SU-DHL-6 (cell line): ENCODE measurements around the gene BTNL2.

Source experiments
- H2AFZ ChIP-seq: fragments of 200-600 bp; sonication (generic); 2 replicates; pipeline ENCODE4 v1.6.1; 2014; ENCODE audit warnings: low read depth, mild to moderate bottlenecking, moderate library complexity, mixed read lengths, antibody characterized with exemption, low read length; ENCODE audit not compliant: severe bottlenecking
- H3F3A ChIP-seq: fragments of 200-600 bp; shearing (Covaris generic); 2 replicates; pipeline ENCODE4 v1.6.0; 2016; ENCODE audit warnings: antibody characterized with exemption, mild to moderate bottlenecking; ENCODE audit not compliant: insufficient read depth
- H3K27ac ChIP-seq: fragments of 200-600 bp; sonication (generic); 2 replicates; pipeline ENCODE4 v1.5.1; 2016; ENCODE audit warnings: low read depth, mild to moderate bottlenecking, low read length, moderate library complexity, mixed read lengths
- H3K27me3 ChIP-seq: fragments of 200-600 bp; sonication (generic), shearing (Covaris generic); 2 replicates; pipeline ENCODE4 v1.6.0; 2014; ENCODE audit warnings: mild to moderate bottlenecking, low read length
- H3K36me3 ChIP-seq: fragments of 200-600 bp; sonication (generic); 2 replicates; pipeline ENCODE4 v1.6.1; 2014; ENCODE audit warnings: mild to moderate bottlenecking, low read length, mixed read lengths
- H3K4me2 ChIP-seq: fragments of 300-600, 200-600 bp; shearing (Covaris generic), sonication (generic); 2 replicates; pipeline ENCODE4 v1.6.0; 2014; ENCODE audit warnings: low read length, low read depth, mild to moderate bottlenecking; ENCODE audit not compliant: poor library complexity, severe bottlenecking
- H3K4me3 ChIP-seq: fragments of 200-600 bp; sonication (generic); 2 replicates; pipeline ENCODE4 v1.5.1; 2014; ENCODE audit warnings: antibody characterized with exemption, low read length, mild to moderate bottlenecking, mixed read lengths; ENCODE audit not compliant: insufficient read depth, poor library complexity, severe bottlenecking
- H3K79me2 ChIP-seq: fragments of 200-600 bp; sonication (generic); 2 replicates; pipeline ENCODE4 v1.6.1; 2014; ENCODE audit warnings: mild to moderate bottlenecking, low read length, moderate library complexity; ENCODE audit not compliant: insufficient read depth
- H3K9ac ChIP-seq: fragments of 200-600 bp; sonication (generic); 2 replicates; pipeline ENCODE4 v1.7.0; 2014; ENCODE audit warnings: mild to moderate bottlenecking, low read length
- H3K9me2 ChIP-seq: fragments of 200-600 bp; sonication (generic); replicated peaks from 2 replicates; pipeline ENCODE4 v1.6.1; 2014; ENCODE audit warnings: low read length; ENCODE audit not compliant: insufficient read depth
- H3K9me3 ChIP-seq: fragments of 200-600 bp; sonication (generic); 2 replicates; pipeline ENCODE4 v1.6.1; 2014; ENCODE audit warnings: low read length, mixed read lengths; ENCODE audit not compliant: insufficient read depth
- H4K20me1 ChIP-seq: fragments of 200-600 bp; sonication (generic); 2 replicates; pipeline ENCODE4 v1.6.1; 2014; ENCODE audit warnings: low read depth, mild to moderate bottlenecking, antibody characterized with exemption, low read length, moderate library complexity, mixed read lengths
- CTCF ChIP-seq: fragments of 200-600 bp; sonication (generic); IDR thresholded peaks from one replicate; pipeline ENCODE4 v1.5.1; 2017; ENCODE audit warnings: antibody characterized with exemption, mild to moderate bottlenecking, low read length, moderate library complexity; ENCODE audit not compliant: insufficient read depth, poor library complexity, severe bottlenecking
- EZH2phosphoT487 ChIP-seq: fragments of 200-600 bp; sonication (generic), shearing (Covaris generic); conservative IDR thresholded peaks from 2 replicates; pipeline ENCODE4 v1.6.1; 2018; ENCODE audit warnings: mild to moderate bottlenecking, antibody characterized with exemption, low read length, moderate library complexity, mixed read lengths

The BTNL2 gene

DNA sequence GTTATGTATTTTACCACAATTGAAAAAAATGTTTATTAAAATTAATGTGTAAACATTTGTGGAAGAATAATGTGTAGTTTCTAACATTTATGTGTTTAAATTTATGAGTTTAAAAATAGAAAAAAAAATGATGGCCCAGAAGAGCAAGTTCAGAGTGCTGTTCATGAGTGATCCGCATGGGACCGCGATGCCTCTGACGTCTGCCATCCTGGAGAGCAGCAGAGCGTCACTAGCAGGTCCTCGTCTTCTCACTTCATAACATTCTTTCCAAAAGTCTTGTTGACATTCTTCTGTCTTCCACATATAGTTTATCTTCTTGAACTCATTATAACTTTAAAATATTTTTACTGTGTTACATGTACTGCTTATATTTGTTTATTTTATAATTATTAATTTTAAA, 15.5 kb downstream of the BTNL2 start:
- Histone ChIP-seq H3K9me3 (no peaks in the 10 kb centered on the region), H3K27me3 (no peaks in the 10 kb centered on the region), H3K4me3 (no peak overlapping the region), H3K4me2 (no peak overlapping the region), H3K27ac (no peak overlapping the region), H3K79me2 (no peaks in the 10 kb centered on the region), H3F3A (no peaks in the 10 kb centered on the region), H3K9ac (no peak overlapping the region), H3K9me2 (no peaks in the 10 kb centered on the region), H3K36me3 (no peaks in the 10 kb centered on the region), H4K20me1 (no peaks in the 10 kb centered on the region), H2AFZ (no peak overlapping the region)
- TF ChIP-seq CTCF = no peak
- no peak for TF ChIP-seq EZH2phosphoT487

- H3K36me3 ChIP-seq = no peaks in the 10 kb centered on the region
- H3K9me2 ChIP-seq = no peaks in the 10 kb centered on the region
- H3K27me3 ChIP-seq = no peaks in the 10 kb centered on the region
- no peaks in the 10 kb centered on the region for H4K20me1 ChIP-seq
- H3K27ac ChIP-seq = no peak overlapping the region
- H3K79me2 ChIP-seq = no peaks in the 10 kb centered on the region
- TF ChIP-seq CTCF = no peak
- TF ChIP-seq EZH2phosphoT487 = no peak
- H3K4me3 ChIP-seq = no peak overlapping the region
- no peak overlapping the region for H3K9ac ChIP-seq
- H3K9me3 ChIP-seq = no peaks in the 10 kb centered on the region
- no peak overlapping the region for H3K4me2 ChIP-seq
- no peak overlapping the region for H2AFZ ChIP-seq
- H3F3A ChIP-seq = no peaks in the 10 kb centered on the region
These were observed 19.2 kb downstream of the BTNL2 start for GRCh38 chr6:32387589-32388340.

DNA sequence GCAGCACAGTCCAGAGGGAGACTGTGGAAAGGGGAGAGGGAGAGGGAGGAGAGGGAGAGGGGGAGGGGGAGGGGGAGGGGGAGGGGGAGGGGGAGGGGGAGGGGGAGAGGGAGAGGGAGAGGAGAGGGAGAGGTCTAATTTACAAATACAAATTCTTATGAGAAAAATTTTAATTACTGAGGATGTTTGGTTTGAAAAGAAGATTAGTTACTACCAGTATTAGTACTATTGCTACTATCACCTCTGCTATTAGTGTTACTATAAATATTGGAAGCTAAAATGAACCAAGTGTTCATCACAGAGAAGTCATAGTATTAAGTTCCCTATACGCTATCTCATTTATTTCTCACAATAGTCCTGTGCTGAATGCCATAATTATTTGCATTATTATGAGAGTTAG, 20.9 kb downstream of the BTNL2 start:
- no peak for TF ChIP-seq EZH2phosphoT487
- no peak for TF ChIP-seq CTCF
- no peaks in the 10 kb centered on the region for H3K79me2 ChIP-seq
- H3K9me3 ChIP-seq = no peaks in the 10 kb centered on the region
- H3K9me2 ChIP-seq = no peaks in the 10 kb centered on the region
- no peak overlapping the region for H3K9ac ChIP-seq
- H3K4me3 ChIP-seq = no peak overlapping the region
- H3K36me3 ChIP-seq = no peaks in the 10 kb centered on the region
- no peaks in the 10 kb centered on the region for H3F3A ChIP-seq
- no peak overlapping the region for H2AFZ ChIP-seq
- H3K27ac ChIP-seq = no peak overlapping the region
- peaks cover 4% of the 10 kb centered on the region; the same call in 1 of the 2 replicates for H4K20me1 ChIP-seq
- no peaks in the 10 kb centered on the region for H3K27me3 ChIP-seq
- no peak overlapping the region for H3K4me2 ChIP-seq
